ENCODE results near the gene FAM120AOS. TPM values are rescaled to one million over a fixed set of nuclear protein-coding genes. Genes with fewer than 3 reads are reported as not detected.
A peak's percentile ranks its signal among the peaks of the same experiment; 100 is the strongest.

The FAM120AOS gene
- total RNA-seq, 1 experiment from 2014 or later: 53.6 TPM

- Histone ChIP-seq H3K4me1 (ENCODE audit: insufficient read depth, low read length) (no peaks in the 10 kb centered on the region), H3K9me3 (ENCODE audit: control insufficient read depth, low read depth, low read length) (no peaks in the 10 kb centered on the region), H3K56ac (ENCODE audit: insufficient read length, low read depth, low read length) (no peak overlapping the region), H2AK5ac (ENCODE audit: insufficient read length, low read length) (no peak overlapping the region), H3K27me3 (ENCODE audit: insufficient read depth, low read length) (no peaks in the 10 kb centered on the region), H2BK20ac (ENCODE audit: low read depth, low read length, poor library complexity, severe bottlenecking) (no peak overlapping the region), H4K20me1 (ENCODE audit: control insufficient read depth, insufficient read depth, insufficient read length) (no peaks in the 10 kb centered on the region), H2BK120ac (ENCODE audit: low read depth, low read length, poor library complexity, severe bottlenecking) (no peak overlapping the region), H2BK12ac (ENCODE audit: insufficient read length, low read depth, low read length) (no peak overlapping the region), H3T11ph (ENCODE audit: low read length) (no peak overlapping the region), H4K5ac (ENCODE audit: insufficient read length, low read depth, low read length) (no peak overlapping the region), H3K79me2 (ENCODE audit: insufficient read depth, low read length) (peaks cover 2% of the 10 kb centered on the region; the same call in 1 of the 2 replicates), H4K8ac (replicated peaks; ENCODE audit: insufficient read length, low read depth, low read length) (no peak overlapping the region), H3K23me2 (ENCODE audit: insufficient read length, low read depth, low read length, poor library complexity, severe bottlenecking) (no peaks in the 10 kb centered on the region), H3K9ac (ENCODE audit: extremely low read depth, insufficient read length, low read length) (no peak overlapping the region), H2BK15ac (ENCODE audit: low read depth, low read length) (no peak overlapping the region), H4K91ac (ENCODE audit: insufficient read length, low read depth, low read length) (no peak overlapping the region), H3K14ac (ENCODE audit: insufficient read depth, low read length) (no peak overlapping the region), H3K23ac (ENCODE audit: insufficient read length, low read depth, low read length) (no peak overlapping the region), H2AFZ (ENCODE audit: low read length) (no peak overlapping the region), H3K4ac (ENCODE audit: low read depth, low read length) (no peak overlapping the region), H3K27ac (ENCODE audit: insufficient read length, low read depth, low read length) (no peak overlapping the region), H3K18ac (ENCODE audit: insufficient read length, low read depth, low read length) (no peak overlapping the region), H2BK5ac (ENCODE audit: insufficient read length, low read length) (no peak overlapping the region), H3K79me1 (ENCODE audit: insufficient read depth, low read depth, low read length, poor library complexity, severe bottlenecking) (peaks cover 5% of the 10 kb centered on the region), H3K4me2 (ENCODE audit: insufficient read depth, insufficient read length, low read length) (no peak overlapping the region)
- Mint-ChIP-seq H3K36me3 (ENCODE audit: insufficient read depth in 1 of 3, low read depth in 3 of 3) (peaks cover 10 to 29% (median 18%) of the 10 kb centered on the region in 3 experiments; a peak in 6 of 7 replicates), H3K4me3 (no peak overlapping the region), H3K27me3 (ENCODE audit: low read depth) (no peaks in the 10 kb centered on the region), H3K9me3 (no peaks in the 10 kb centered on the region), H3K27ac (peak overlapping the region in 1 of 3 experiments; percentile 69; a peak in 1 of 7 replicates), H3K4me1 (peaks cover 19 to 29% of the 10 kb centered on the region in 2 experiments)
- DNase-seq: no peak
- no peak for TF ChIP-seq CTCF (conservative IDR thresholded peaks at IDR 0.05)
- no CpG with 5 or more reads among the region's 4 CpGs for WGBS (ENCODE audit: extremely low coverage, insufficient read length, low lambda C conversion rate)
Observed at GRCh38 chr9:93479726-93480125, 26.3 kb upstream of the FAM120AOS start.

Measured in H9 (cell line).